ENCODE measurements around the gene C19orf53.

C19orf53 gene

GRCh38 chr19:13774217-13775191 lies at the start of gene C19orf53:
Gene C19orf53, plus strand, starts transcription at chr19:13774456. Its CDS starts 22 bp downstream, at chr19:13774478.
- peak; percentile 93 for DNase-seq

GRCh38 chr19:13726323-13726722 lies 47.9 kb upstream of the C19orf53 start:
- no peak for DNase-seq

GRCh38 chr19:13727798-13728197 lies 46.5 kb upstream of the C19orf53 start:
- DNase-seq, result no peak

- DNase-seq, result peak; percentile 66
These were observed 44.4 kb upstream of the C19orf53 start for GRCh38 chr19:13729859-13730258.

- DNase-seq, result peak; percentile 95
These were observed 42.9 kb upstream of the C19orf53 start for GRCh38 chr19:13731147-13731964.

GRCh38 chr19:13732337-13732736 lies 41.9 kb upstream of the C19orf53 start:
- no peak for DNase-seq

- no peak for DNase-seq
These were observed 39.5 kb upstream of the C19orf53 start for GRCh38 chr19:13734751-13735150.

GRCh38 chr19:13738073-13738472 lies 36.2 kb upstream of the C19orf53 start:
- no peak for DNase-seq

GRCh38 chr19:13741893-13742292 lies 32.4 kb upstream of the C19orf53 start:
- no peak for DNase-seq

- no peak for DNase-seq
These were observed 31.5 kb upstream of the C19orf53 start for GRCh38 chr19:13742756-13743155.

GRCh38 chr19:13744174-13744573 lies 30.1 kb upstream of the C19orf53 start:
- peak; percentile 43 for DNase-seq

GRCh38 chr19:13747098-13747453 lies 27.2 kb upstream of the C19orf53 start:
- no peak for DNase-seq

GRCh38 chr19:13748169-13748828 lies 26.0 kb upstream of the C19orf53 start:
- DNase-seq, result peak; percentile 61

- DNase-seq, result no peak
These were observed 22.8 kb upstream of the C19orf53 start for GRCh38 chr19:13751436-13751835.

GRCh38 chr19:13753622-13754021 lies 20.6 kb upstream of the C19orf53 start:
- peak; percentile 43 for DNase-seq

- DNase-seq, result no peak
These were observed 18.0 kb upstream of the C19orf53 start for GRCh38 chr19:13756210-13756609.

- no peak for DNase-seq
These were observed 16.2 kb upstream of the C19orf53 start for GRCh38 chr19:13757805-13758772.

GRCh38 chr19:13758795-13759194 lies 15.5 kb upstream of the C19orf53 start:
- DNase-seq, result no peak

- no peak for DNase-seq
These were observed 12.8 kb upstream of the C19orf53 start for GRCh38 chr19:13761423-13761822.

GRCh38 chr19:13762635-13763235 lies 11.5 kb upstream of the C19orf53 start:
- no peak for DNase-seq

GRCh38 chr19:13763265-13763664 lies 11.0 kb upstream of the C19orf53 start:
- DNase-seq, result no peak
